HCEC 1CT (cell line): Measurements from ENCODE around the gene SPACA6.
"Not testable (repeated sequence)": the region's sequence is repeated elsewhere in the genome, so short reads cannot be mapped to it uniquely, and the experiment has no call there.

Experiments
- DNase-seq: peaks from one replicate; pipeline ENCODE4 v3.0.0-alpha.2; 2017

SPACA6 gene

GRCh38 chr19:51706885-51707284, 13.8 kb downstream of the SPACA6 start:
- DNase-seq, result no peak

- DNase-seq, result no peak
Measured at GRCh38 chr19:51708811-51709210, 15.7 kb downstream of the SPACA6 start.

GRCh38 chr19:51709575-51709974, 16.4 kb downstream of the SPACA6 start:
- DNase-seq, result no peak

GRCh38 chr19:51710163-51710562, 17.0 kb downstream of the SPACA6 start:
- no peak for DNase-seq

- no peak for DNase-seq
Measured at GRCh38 chr19:51711702-51712101, 18.6 kb downstream of the SPACA6 start.

GRCh38 chr19:51712461-51713081, 19.4 kb downstream of the SPACA6 start:
- no peak for DNase-seq

- no peak for DNase-seq
Measured at GRCh38 chr19:51713319-51714285, 20.5 kb downstream of the SPACA6 start.

GRCh38 chr19:51714848-51715247, 21.7 kb downstream of the SPACA6 start:
- DNase-seq, result no peak

GRCh38 chr19:51715850-51716249, 22.7 kb downstream of the SPACA6 start:
- DNase-seq, result no peak

- no peak for DNase-seq
Measured at GRCh38 chr19:51716925-51717324, 23.8 kb downstream of the SPACA6 start.

GRCh38 chr19:51719251-51719988, 26.3 kb downstream of the SPACA6 start:
- DNase-seq, result no peak

GRCh38 chr19:51721905-51722304, 28.8 kb downstream of the SPACA6 start:
- DNase-seq, result no peak

- DNase-seq, result no peak
Measured at GRCh38 chr19:51722492-51722891, 29.4 kb downstream of the SPACA6 start.

GRCh38 chr19:51724543-51724942, 31.4 kb downstream of the SPACA6 start:
- no peak for DNase-seq

- DNase-seq, result no peak
Measured at GRCh38 chr19:51726049-51726448, 32.9 kb downstream of the SPACA6 start.

- DNase-seq, result no peak
Measured at GRCh38 chr19:51727349-51727880, 34.3 kb downstream of the SPACA6 start.

GRCh38 chr19:51729781-51730180, 36.7 kb downstream of the SPACA6 start:
- DNase-seq, result no peak

GRCh38 chr19:51733742-51734522, 40.8 kb downstream of the SPACA6 start:
- DNase-seq, result no peak

- DNase-seq, result no peak
Measured at GRCh38 chr19:51735759-51736449, 42.8 kb downstream of the SPACA6 start.

GRCh38 chr19:51737389-51737788, 44.3 kb downstream of the SPACA6 start:
- DNase-seq, result no peak

- DNase-seq, result no peak
Measured at GRCh38 chr19:51737924-51738323, 44.8 kb downstream of the SPACA6 start.

- DNase-seq, result not testable (repeated sequence)
Measured at GRCh38 chr19:51738523-51738922, 45.4 kb downstream of the SPACA6 start.
